Measurements from ENCODE around the gene COMP. TPM values are rescaled to one million over a fixed set of nuclear protein-coding genes. Genes with fewer than 3 reads are reported as not detected.
A peak's percentile ranks its signal among the peaks of the same experiment; 100 is the strongest.

Gene COMP
- total and polyA plus RNA-seq, 2 donors (not counting 1 experiment from before 2014, with no cell fraction given): not detected

DNA sequence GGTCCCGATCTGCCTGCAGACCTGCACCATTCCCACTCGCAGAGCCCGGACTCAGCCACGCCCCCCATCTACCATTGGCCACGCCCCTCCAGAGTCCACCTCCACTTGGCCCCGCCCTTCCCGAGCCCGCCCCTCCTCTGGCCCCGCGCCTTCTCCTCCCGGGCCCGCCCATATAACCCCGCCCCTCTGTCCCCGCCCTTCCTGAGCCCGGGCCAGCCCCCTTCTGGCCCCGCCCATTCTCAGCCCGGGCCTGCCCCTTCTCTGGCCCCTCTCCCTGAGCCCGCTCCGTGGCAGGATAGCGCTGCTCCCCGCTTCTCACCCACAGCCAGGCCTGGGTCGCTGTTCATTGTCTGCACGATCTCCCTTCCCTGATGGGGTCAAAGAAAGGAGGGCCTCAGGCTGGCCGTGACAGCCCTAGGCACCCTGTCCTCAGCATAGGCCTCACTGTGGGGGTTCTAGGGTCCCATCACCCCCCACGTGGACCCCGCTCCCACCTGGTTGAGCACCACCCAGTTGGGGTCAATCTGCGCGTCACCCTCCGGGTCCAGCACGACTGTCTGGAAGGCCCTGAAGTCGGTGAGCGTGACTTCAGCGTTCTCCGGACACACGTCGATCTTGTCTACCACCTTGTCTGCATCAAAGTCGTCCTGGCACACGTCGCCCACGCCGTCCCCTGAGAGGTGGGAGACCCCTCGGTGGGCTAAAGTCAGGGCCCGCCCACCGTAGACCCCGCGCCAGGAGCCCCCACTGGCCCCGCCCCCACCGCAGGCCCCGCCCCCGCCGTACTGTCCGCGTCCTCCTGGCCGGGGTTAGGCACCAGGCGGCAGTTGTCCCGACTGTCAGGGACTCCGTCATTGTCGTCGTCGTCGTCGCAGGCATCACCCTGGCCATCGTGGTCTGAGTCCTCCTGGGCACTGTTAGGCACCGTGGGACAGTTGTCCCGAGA, 5.7 kb downstream of the COMP start:
- Histone ChIP-seq H3K27ac (ENCODE audit: low read length in 2 of 2) (no peak overlapping the region), H3K36me3 (replicated peaks in 1 of 2; ENCODE audit: control extremely low read depth in 1 of 2, control insufficient read depth in 1 of 2, extremely low read depth in 1 of 2, insufficient read depth in 2 of 2, low read length in 1 of 2) (no peaks in the 10 kb centered on the region), H3K4me3 (ENCODE audit: control extremely low read depth in 1 of 5, extremely low read depth in 1 of 5, insufficient read depth in 1 of 5, low read depth in 2 of 5, low read length in 4 of 5) (no peak overlapping the region), H3K79me2 (ENCODE audit: control insufficient read depth, insufficient read depth, low read length) (no peaks in the 10 kb centered on the region), H4K20me1 (ENCODE audit: control insufficient read depth, insufficient read depth, low read length, poor library complexity, severe bottlenecking) (peaks cover 24% of the 10 kb centered on the region), H2AFZ (ENCODE audit: insufficient read depth, low read depth, low read length, poor library complexity, severe bottlenecking) (no peak overlapping the region), H3K9ac (ENCODE audit: low read length) (no peak overlapping the region), H3K4me2 (replicated peaks; ENCODE audit: low read depth, low read length, poor library complexity, severe bottlenecking) (peak overlapping the region; percentile 53), H3K4me1 (ENCODE audit: control insufficient read depth in 2 of 2, insufficient read depth in 2 of 2, low read length in 2 of 2) (peaks cover 41 to 55% of the 10 kb centered on the region in 2 donors), H3K9me3 (ENCODE audit: control extremely low read depth in 1 of 3, control insufficient read depth in 2 of 3, insufficient read depth in 1 of 3, low read length in 2 of 3) (peaks cover 0 to 45% (median 0%) of the 10 kb centered on the region in 3 donors), H3K27me3 (replicated peaks in 1 of 4; ENCODE audit: control extremely low read depth in 1 of 4, control insufficient read depth in 3 of 4, insufficient read depth in 4 of 4, low read length in 3 of 4) (peaks cover 0 to 60% (median 31%) of the 10 kb centered on the region in 4 experiments)
- WGBS (ENCODE audit: insufficient coverage): 15% methylated on average over 63 of the region's 65 CpGs
- Mint-ChIP-seq H3K27ac (no peak overlapping the region), H3K27me3 (peaks cover 44% of the 10 kb centered on the region), H3K9me3 (ENCODE audit: insufficient read depth) (no peaks in the 10 kb centered on the region), H3K4me3 (peak overlapping the region; percentile 57), H3K4me1 (peaks cover 53% of the 10 kb centered on the region)
- POLR2A ChIA-PET: no interaction called here
- DNase-seq: peak; percentile 73
- CTCF ChIA-PET: no interaction called here
- no peak for TF ChIP-seq EZH2 (IDR thresholded peaks at IDR 0.05; ENCODE audit: borderline replicate concordance, insufficient read depth, low read depth, low read length, poor library complexity, severe bottlenecking)
- TF ChIP-seq, protein P1, sequence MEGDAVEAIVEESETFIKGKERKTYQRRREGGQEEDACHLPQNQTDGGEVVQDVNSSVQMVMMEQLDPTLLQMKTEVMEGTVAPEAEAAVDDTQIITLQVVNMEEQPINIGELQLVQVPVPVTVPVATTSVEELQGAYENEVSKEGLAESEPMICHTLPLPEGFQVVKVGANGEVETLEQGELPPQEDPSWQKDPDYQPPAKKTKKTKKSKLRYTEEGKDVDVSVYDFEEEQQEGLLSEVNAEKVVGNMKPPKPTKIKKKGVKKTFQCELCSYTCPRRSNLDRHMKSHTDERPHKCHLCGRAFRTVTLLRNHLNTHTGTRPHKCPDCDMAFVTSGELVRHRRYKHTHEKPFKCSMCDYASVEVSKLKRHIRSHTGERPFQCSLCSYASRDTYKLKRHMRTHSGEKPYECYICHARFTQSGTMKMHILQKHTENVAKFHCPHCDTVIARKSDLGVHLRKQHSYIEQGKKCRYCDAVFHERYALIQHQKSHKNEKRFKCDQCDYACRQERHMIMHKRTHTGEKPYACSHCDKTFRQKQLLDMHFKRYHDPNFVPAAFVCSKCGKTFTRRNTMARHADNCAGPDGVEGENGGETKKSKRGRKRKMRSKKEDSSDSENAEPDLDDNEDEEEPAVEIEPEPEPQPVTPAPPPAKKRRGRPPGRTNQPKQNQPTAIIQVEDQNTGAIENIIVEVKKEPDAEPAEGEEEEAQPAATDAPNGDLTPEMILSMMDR (IDR thresholded peaks at IDR 0.05): no peak
- intact Hi-C loops (cut with micrococcal nuclease): loop anchor here (5.0 kb wide), 2 partner anchors 47 to 148 kb away; partner anchors contain the start of genes KLHL26 and UPF1
- ATAC-seq (ENCODE audit: low read depth): peak; percentile 56

DNA sequence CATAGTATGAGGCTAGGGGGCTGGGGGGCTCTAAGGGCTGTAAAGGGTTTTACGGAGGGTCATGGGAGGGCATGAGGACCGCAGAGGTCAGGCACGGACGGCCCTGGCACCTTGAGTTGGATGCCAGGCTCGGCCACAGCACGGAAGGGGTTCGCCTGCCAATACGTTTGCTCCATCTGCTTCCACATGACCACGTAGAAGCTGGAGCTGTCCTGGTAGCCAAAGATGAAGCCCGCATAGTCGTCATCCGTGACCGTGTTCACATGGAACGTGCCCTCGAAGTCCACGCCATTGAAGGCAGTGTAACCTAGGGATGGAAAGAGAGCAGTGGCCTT, 6.4 kb downstream of the COMP start:
- POLR2A ChIA-PET: no interaction called here
- no peak overlapping the region for H3K9ac ChIP-seq (ENCODE audit: low read length)
- peak overlapping the region; percentile 53 for H3K4me2 ChIP-seq (replicated peaks; ENCODE audit: low read depth, low read length, poor library complexity, severe bottlenecking)
- intact Hi-C loops (cut with micrococcal nuclease): loop anchor here (5.0 kb wide), 2 partner anchors 48 to 147 kb away; partner anchors contain the start of genes KLHL26 and UPF1
- no peak overlapping the region for H3K27ac Mint-ChIP-seq
- H4K20me1 ChIP-seq (ENCODE audit: control insufficient read depth, insufficient read depth, low read length, poor library complexity, severe bottlenecking): peaks cover 27% of the 10 kb centered on the region
- H3K4me1 ChIP-seq (ENCODE audit: control insufficient read depth in 2 of 2, insufficient read depth in 2 of 2, low read length in 2 of 2): peaks cover 36 to 49% of the 10 kb centered on the region in 2 donors
- H3K9me3 ChIP-seq (ENCODE audit: control extremely low read depth in 1 of 3, control insufficient read depth in 2 of 3, insufficient read depth in 1 of 3, low read length in 2 of 3): peaks cover 0 to 43% (median 0%) of the 10 kb centered on the region in 3 donors
- H3K79me2 ChIP-seq (ENCODE audit: control insufficient read depth, insufficient read depth, low read length): no peaks in the 10 kb centered on the region
- DNase-seq (no peak), ATAC-seq (ENCODE audit: low read depth) (no peak)
- TF ChIP-seq, protein P1 (IDR thresholded peaks at IDR 0.05): no peak
- no peak for TF ChIP-seq EZH2 (IDR thresholded peaks at IDR 0.05; ENCODE audit: borderline replicate concordance, insufficient read depth, low read depth, low read length, poor library complexity, severe bottlenecking)
- H3K4me3 Mint-ChIP-seq: no peak overlapping the region
- H3K4me1 Mint-ChIP-seq: peaks cover 48% of the 10 kb centered on the region
- CTCF ChIA-PET: no interaction called here
- H3K9me3 Mint-ChIP-seq (ENCODE audit: insufficient read depth): no peaks in the 10 kb centered on the region
- peaks cover 0 to 54% (median 28%) of the 10 kb centered on the region in 4 experiments for H3K27me3 ChIP-seq (replicated peaks in 1 of 4; ENCODE audit: control extremely low read depth in 1 of 4, control insufficient read depth in 3 of 4, insufficient read depth in 4 of 4, low read length in 3 of 4)
- 88% methylated on average over 16 of the region's 16 CpGs for WGBS (ENCODE audit: insufficient coverage)
- H3K4me3 ChIP-seq (ENCODE audit: control extremely low read depth in 1 of 5, extremely low read depth in 1 of 5, insufficient read depth in 1 of 5, low read depth in 2 of 5, low read length in 4 of 5): no peak overlapping the region
- no peak overlapping the region for H3K27ac ChIP-seq (ENCODE audit: low read length in 2 of 2)
- H3K36me3 ChIP-seq (replicated peaks in 1 of 2; ENCODE audit: control extremely low read depth in 1 of 2, control insufficient read depth in 1 of 2, extremely low read depth in 1 of 2, insufficient read depth in 2 of 2, low read length in 1 of 2): no peaks in the 10 kb centered on the region
- peaks cover 38% of the 10 kb centered on the region for H3K27me3 Mint-ChIP-seq
- no peak overlapping the region for H2AFZ ChIP-seq (ENCODE audit: insufficient read depth, low read depth, low read length, poor library complexity, severe bottlenecking)

Measured in B cell (primary cell).